ACC112 (cell line): ENCODE measurements around the gene SLC25A30.

Experiments used
- H2AFZ ChIP-seq: fragments of 200-600 bp; sonication (generic); one replicate; pipeline ENCODE4 v1.6.0; 2017; ENCODE audit warnings: antibody characterized with exemption, low read length; ENCODE audit not compliant: unreplicated experiment
- H3K27ac ChIP-seq: fragments of 200-600 bp; sonication (generic); 2 replicates; pipeline ENCODE4 v1.5.1; 2014; ENCODE audit warnings: low read depth, mild to moderate bottlenecking, antibody characterized with exemption, low read length, moderate library complexity
- H3K27me3 ChIP-seq: fragments of 200-600 bp; sonication (generic); 2 replicates; pipeline ENCODE4 v1.6.1; 2014; ENCODE audit warnings: mild to moderate bottlenecking, antibody characterized with exemption, low read length, moderate library complexity, mixed read lengths; ENCODE audit not compliant: insufficient read depth
- H3K36me3 ChIP-seq: fragments of 200-600 bp; sonication (generic); 2 replicates; pipeline ENCODE4 v1.6.1; 2016; ENCODE audit warnings: mild to moderate bottlenecking, antibody characterized with exemption, low read length, moderate library complexity, mixed read lengths; ENCODE audit not compliant: insufficient read depth
- H3K4me1 ChIP-seq: fragments of 200-600 bp; sonication (generic); one replicate; pipeline ENCODE4 v1.6.1; 2016; ENCODE audit warnings: low read length, mixed read lengths; ENCODE audit not compliant: insufficient read depth, unreplicated experiment, control insufficient read depth
- H3K4me3 ChIP-seq: fragments of 200-600 bp; sonication (generic); 2 replicates; pipeline ENCODE4 v1.5.1; 2014; ENCODE audit warnings: mild to moderate bottlenecking, low read depth, low read length
- H3K79me2 ChIP-seq: fragments of 200-600 bp; sonication (generic); one replicate; pipeline ENCODE4 v1.6.0; 2016; ENCODE audit warnings: low read length; ENCODE audit not compliant: control insufficient read depth, unreplicated experiment, insufficient read depth

Gene SLC25A30

DNA sequence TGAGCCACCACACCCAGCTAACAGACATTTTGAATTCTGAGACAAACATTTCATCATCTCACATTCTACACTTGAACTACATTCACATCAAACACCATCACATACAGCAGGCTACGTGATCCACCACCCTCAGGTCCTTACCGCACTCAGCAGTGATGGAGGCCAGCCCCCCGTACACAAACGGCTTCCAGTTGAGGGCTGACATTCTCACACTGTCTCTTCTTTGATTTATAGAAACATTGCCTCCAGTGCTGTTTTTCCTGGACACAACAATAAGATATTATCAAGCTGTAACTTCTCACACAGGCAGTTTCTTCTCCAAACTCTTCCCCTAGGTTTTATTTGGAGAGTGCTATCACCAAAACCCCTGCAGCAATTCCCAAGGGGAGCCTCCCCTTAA, 7.0 kb downstream of the SLC25A30 start:
- peaks cover 7% of the 10 kb centered on the region for H3K4me1 ChIP-seq
- H3K4me3 ChIP-seq = no peak overlapping the region
- H3K79me2 ChIP-seq = peaks cover 21% of the 10 kb centered on the region
- H2AFZ ChIP-seq = no peak overlapping the region
- no peak overlapping the region for H3K27ac ChIP-seq
- no peaks in the 10 kb centered on the region for H3K27me3 ChIP-seq
- peaks cover 6% of the 10 kb centered on the region for H3K36me3 ChIP-seq

DNA sequence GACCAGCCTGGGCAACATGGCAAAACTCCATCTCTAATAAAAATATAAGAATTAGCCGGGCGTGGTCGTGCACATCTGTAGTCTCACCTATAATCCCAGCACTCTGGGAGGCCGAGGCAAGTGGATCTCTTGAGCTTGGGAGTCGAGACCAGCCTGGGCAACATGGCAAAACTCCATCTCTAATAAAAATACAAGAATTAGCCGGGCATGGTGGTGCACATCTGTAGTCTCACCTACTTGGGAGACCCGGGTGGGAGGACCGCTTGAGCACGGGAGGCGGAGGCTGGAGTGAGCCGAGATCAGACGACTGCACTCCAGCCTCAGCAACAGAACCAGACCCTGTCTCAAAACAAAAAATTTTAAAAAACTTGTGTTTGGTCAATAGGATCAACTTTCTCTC, 7.7 kb downstream of the SLC25A30 start:
- Histone ChIP-seq H3K27me3 (no peaks in the 10 kb centered on the region), H3K79me2 (peaks cover 21% of the 10 kb centered on the region), H3K4me1 (peaks cover 7% of the 10 kb centered on the region), H3K36me3 (peaks cover 6% of the 10 kb centered on the region), H3K27ac (no peak overlapping the region), H3K4me3 (no peak overlapping the region), H2AFZ (no peak overlapping the region)

DNA sequence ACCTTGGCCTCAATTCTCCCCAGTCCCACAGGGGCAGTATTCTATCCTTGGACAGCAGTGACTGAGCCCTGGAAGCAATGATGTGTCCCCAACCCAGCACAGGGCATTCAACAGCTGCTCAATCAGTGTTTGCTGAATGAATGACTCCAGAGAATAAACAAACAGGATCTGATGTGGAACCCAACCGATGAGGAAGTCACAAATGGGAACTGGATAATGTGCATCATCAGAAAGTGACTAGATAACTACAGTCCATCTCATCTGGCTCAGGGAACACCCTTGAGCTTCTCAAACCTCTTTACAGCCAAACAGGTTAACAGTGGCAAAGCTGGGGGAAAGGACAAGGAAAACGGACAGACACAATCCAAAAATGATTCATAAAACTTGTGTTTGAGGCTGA, 8.2 kb downstream of the SLC25A30 start:
- no peak overlapping the region for H2AFZ ChIP-seq
- no peak overlapping the region for H3K27ac ChIP-seq
- no peak overlapping the region for H3K4me3 ChIP-seq
- H3K27me3 ChIP-seq = no peaks in the 10 kb centered on the region
- peaks cover 7% of the 10 kb centered on the region for H3K4me1 ChIP-seq
- peaks cover 9% of the 10 kb centered on the region for H3K36me3 ChIP-seq
- H3K79me2 ChIP-seq = peaks cover 21% of the 10 kb centered on the region

DNA sequence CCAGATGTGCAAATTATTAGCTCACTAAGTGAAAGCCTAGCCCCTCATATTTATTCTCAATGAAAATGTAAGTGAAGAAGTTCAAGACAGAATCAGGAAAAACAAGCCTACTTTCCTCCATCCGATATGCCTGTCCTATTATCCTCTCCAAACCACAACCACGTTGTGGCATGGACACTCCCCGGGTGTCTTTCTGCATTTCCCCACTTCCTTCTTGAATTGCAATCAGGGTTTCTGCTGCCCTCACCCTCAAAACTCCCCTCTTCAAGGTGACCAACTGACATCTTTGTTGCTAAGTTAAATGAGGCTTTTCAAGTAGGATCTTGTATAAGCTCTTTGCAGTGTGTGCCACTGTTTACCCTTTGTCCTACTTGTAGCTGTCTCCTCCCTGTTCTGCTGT, 11.8 kb downstream of the SLC25A30 start:
- no peak overlapping the region for H3K27ac ChIP-seq
- H3K4me3 ChIP-seq = no peak overlapping the region
- peaks cover 9% of the 10 kb centered on the region for H3K36me3 ChIP-seq
- no peak overlapping the region for H2AFZ ChIP-seq
- H3K4me1 ChIP-seq = no peaks in the 10 kb centered on the region
- H3K79me2 ChIP-seq = peaks cover under 1% of the 10 kb centered on the region
- H3K27me3 ChIP-seq = no peaks in the 10 kb centered on the region

DNA sequence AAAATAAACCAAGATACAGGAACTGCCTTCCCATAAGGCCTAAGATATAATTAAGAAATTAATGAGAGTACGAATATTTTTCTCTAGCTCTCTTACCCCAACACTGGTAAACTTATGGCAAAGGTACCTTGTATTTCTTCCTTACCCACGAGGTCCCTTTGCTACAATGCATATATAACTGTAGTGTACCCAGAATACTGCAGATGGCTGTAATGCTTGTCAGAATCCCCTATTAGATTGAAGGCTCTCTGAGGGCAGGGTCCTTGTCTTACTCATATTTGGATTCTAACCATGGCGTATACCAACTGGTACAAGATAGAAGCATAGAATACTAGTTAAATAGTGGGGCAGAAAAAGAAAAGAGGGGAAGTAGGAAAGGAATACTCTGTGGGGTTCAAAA, 15.1 kb downstream of the SLC25A30 start:
- H3K4me1 ChIP-seq = no peaks in the 10 kb centered on the region
- no peaks in the 10 kb centered on the region for H3K27me3 ChIP-seq
- H3K36me3 ChIP-seq = peaks cover 13% of the 10 kb centered on the region
- no peak overlapping the region for H3K27ac ChIP-seq
- no peaks in the 10 kb centered on the region for H3K79me2 ChIP-seq
- no peak overlapping the region for H3K4me3 ChIP-seq
- H2AFZ ChIP-seq = no peak overlapping the region

DNA sequence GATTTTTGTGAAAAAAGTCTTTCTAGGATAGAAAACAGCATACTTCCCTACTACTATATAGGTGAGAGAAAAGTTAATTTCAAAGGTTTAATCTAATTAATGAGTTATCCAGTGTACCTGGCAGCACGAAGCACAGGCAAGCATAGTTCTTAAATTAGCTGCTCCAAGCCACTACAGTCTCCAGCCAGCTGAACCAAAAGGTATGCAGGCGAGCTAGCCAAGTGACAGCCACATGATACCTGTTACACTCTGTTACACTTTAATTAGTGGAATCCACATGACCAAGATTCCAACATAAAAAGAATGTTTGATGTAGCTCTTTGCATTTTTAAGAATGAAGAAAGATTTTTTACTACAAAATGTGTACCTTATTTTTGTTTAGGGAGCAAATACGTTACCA, 15.5 kb downstream of the SLC25A30 start:
- Histone ChIP-seq H3K27ac (no peak overlapping the region), H3K4me3 (no peak overlapping the region), H3K27me3 (no peaks in the 10 kb centered on the region), H3K4me1 (no peaks in the 10 kb centered on the region), H2AFZ (no peak overlapping the region), H3K36me3 (peaks cover 13% of the 10 kb centered on the region), H3K79me2 (no peaks in the 10 kb centered on the region)

DNA sequence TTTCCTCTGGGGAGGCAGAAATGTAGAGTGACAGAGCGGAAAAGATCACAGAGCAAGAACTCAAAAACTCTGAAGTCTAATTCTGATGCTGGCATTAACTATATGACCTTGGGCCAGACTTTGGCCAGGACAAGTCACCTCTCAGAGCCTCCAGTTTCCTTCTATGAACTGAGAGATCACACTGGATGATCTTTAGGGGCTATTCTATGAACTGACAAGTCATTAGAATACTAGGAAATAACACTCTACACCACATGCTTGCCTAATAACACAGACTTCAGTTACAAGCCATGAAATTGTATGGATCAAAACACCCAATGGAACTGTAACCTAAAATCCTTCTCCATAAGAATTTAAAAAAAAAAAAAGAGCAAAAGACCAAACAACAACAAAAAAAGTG, 16.9 kb downstream of the SLC25A30 start:
- Histone ChIP-seq H3K36me3 (peaks cover 12% of the 10 kb centered on the region), H3K27me3 (no peaks in the 10 kb centered on the region), H3K27ac (no peak overlapping the region), H2AFZ (no peak overlapping the region), H3K4me3 (no peak overlapping the region), H3K4me1 (no peaks in the 10 kb centered on the region), H3K79me2 (no peaks in the 10 kb centered on the region)

DNA sequence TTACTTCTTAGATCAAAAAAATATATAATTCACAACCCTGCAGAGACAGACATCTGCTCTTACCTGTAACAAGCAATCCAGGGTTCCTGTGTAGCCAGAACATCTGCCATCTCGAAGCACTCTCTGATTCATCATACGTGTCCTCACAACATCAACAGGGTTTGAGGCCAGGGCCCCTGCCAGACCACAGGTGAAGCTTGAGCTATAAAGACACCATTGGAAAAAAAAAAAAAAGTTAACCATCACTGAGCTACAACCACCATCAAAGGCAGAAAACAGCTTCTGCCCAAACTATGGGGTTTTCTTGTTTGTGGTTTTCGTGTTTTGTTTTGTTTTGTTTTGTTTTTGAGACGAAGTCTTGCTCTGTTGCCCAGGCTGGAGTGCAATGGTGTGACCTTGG, 19.3 kb downstream of the SLC25A30 start:
- H3K36me3 ChIP-seq = 0 out of 2 replicates have a peak, but pooled peaks cover 9% of the 10 kb centered on the region
- no peak overlapping the region for H2AFZ ChIP-seq
- H3K4me1 ChIP-seq = no peaks in the 10 kb centered on the region
- H3K27ac ChIP-seq = no peak overlapping the region
- no peaks in the 10 kb centered on the region for H3K79me2 ChIP-seq
- H3K4me3 ChIP-seq = no peak overlapping the region
- no peaks in the 10 kb centered on the region for H3K27me3 ChIP-seq

DNA sequence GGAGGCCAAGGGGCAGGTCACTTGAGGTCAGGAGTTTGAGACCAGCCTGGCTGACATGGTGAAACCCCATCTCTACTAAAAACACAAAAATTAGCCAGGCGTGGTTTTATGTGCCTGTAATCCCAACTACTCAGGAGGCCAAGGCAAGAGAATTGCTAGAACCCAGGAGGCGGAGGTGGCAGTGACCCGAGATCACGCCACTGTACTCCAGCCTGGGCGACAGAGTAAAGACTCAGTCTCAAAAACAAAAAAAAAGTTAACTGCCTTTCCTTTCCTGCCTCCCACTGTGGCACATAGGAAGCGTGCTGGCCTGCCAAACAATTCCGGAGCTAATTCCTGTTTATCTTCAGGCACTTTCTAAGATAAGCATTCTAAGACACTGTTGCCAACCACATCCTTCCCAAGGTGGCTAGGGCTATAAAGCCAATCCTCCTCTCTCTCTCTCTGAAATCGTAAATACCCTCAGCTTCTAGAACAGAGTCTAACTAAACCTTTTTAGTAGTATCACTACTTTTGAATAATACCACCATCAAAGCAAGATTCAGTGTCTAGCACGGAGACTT, 21.6 kb downstream of the SLC25A30 start:
- Histone ChIP-seq H3K4me1 (no peaks in the 10 kb centered on the region), H3K4me3 (no peak overlapping the region), H2AFZ (no peak overlapping the region), H3K27ac (no peak overlapping the region), H3K27me3 (no peaks in the 10 kb centered on the region), H3K79me2 (no peaks in the 10 kb centered on the region), H3K36me3 (0 out of 2 replicates have a peak, but pooled peaks cover 9% of the 10 kb centered on the region)

DNA sequence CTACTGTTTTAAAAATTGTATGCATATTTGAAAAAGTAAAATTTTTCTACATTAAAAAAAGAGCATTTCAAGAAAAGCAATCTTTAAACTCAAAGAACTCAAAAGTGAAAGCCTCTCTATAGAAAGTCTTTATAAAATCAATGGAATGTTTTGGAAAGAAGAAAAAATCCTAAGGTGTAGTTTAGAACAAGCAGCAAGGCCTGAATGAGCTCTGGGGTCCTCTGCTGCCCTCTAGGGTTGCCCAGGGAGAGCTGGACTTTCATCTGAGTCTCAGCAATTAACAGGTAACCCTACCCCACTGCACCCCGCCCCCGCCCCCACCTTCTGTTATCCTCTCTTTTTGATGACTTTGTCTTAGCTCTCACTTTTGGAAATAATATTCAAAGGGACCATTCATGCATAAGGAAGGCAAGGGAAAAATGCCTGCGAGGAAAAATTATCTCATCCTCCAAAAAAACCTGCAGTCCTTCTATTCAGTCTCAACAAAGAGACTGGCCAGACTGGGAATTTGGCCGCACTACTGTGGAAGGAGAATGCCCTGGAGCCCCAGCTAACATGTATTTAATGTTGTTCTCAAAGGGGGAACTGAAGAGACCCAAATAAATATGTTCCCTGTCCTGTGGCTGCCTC, 24.1 kb downstream of the SLC25A30 start:
- Histone ChIP-seq H3K79me2 (no peaks in the 10 kb centered on the region), H3K27me3 (no peaks in the 10 kb centered on the region), H3K36me3 (0 out of 2 replicates have a peak, but pooled peaks cover 9% of the 10 kb centered on the region), H2AFZ (no peak overlapping the region), H3K4me3 (no peak overlapping the region), H3K4me1 (no peaks in the 10 kb centered on the region), H3K27ac (no peak overlapping the region)

DNA sequence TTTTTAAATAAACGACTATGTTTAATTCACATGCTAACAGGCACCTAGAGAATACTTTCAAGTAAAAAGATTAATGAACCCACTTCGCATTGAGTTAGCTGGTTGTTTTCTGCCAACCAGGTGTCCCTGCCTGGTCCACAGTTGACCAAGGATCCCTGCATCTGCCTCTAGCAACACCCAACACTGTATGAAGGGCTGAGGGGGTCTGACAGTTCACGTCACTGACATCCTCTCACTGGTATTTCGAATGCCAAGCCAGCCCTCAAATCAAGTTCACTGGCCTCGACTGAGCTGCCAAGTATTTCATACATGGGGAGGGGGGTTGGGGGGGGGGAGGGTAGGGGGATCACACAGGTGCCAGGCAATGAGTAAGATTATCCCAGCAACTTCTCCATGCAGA, 25.4 kb downstream of the SLC25A30 start:
- Histone ChIP-seq H3K79me2 (no peaks in the 10 kb centered on the region), H3K27ac (no peak overlapping the region), H3K36me3 (0 out of 2 replicates have a peak, but pooled peaks cover 2% of the 10 kb centered on the region), H3K4me1 (no peaks in the 10 kb centered on the region), H3K27me3 (no peaks in the 10 kb centered on the region), H2AFZ (no peak overlapping the region), H3K4me3 (no peak overlapping the region)
